HEK293 (cell line): ENCODE data around the gene PSEN2.
A peak's percentile ranks its signal among the peaks of the same experiment; 100 is the strongest.

ENCODE experiments used
- BCL11A ChIP-seq: fragments of 450-650 bp; formaldehyde crosslinking; IDR thresholded peaks from 2 replicates; pipeline ENCODE4 v1.5.1; 2016; ENCODE audit warnings: low read depth, missing biosample characterization, missing genetic modification characterization
- GLI2 ChIP-seq: fragments of 450-650 bp; formaldehyde crosslinking; IDR thresholded peaks from 2 replicates; pipeline ENCODE4; 2017; ENCODE audit warnings: missing biosample characterization, missing genetic modification characterization, low read depth, borderline replicate concordance
- KLF16 ChIP-seq: fragments of 450-650 bp; formaldehyde crosslinking; IDR thresholded peaks from 2 replicates; pipeline ENCODE4 v1.5.1; 2017; ENCODE audit warnings: missing biosample characterization, missing genetic modification characterization
- KLF8 ChIP-seq: fragments of 450-650 bp; formaldehyde crosslinking; IDR thresholded peaks from 2 replicates; pipeline ENCODE4 v1.5.1; 2016; ENCODE audit warnings: missing biosample characterization, missing genetic modification characterization
- OVOL3 ChIP-seq: fragments of 450-650 bp; formaldehyde crosslinking; IDR thresholded peaks from 2 replicates; pipeline ENCODE4 v1.5.1; 2016; ENCODE audit warnings: missing biosample characterization, missing genetic modification characterization
- PRDM6 ChIP-seq: fragments of 450-650 bp; formaldehyde crosslinking; IDR thresholded peaks from 2 replicates; pipeline ENCODE4 v1.5.1; 2017; ENCODE audit warnings: missing biosample characterization, missing genetic modification characterization
- REST ChIP-seq: fragments of 450-650 bp; formaldehyde crosslinking; IDR thresholded peaks from 2 replicates; pipeline ENCODE4 v1.5.1; 2016; ENCODE audit warnings: missing biosample characterization, missing genetic modification characterization
- SALL2 ChIP-seq: fragments of 450-650 bp; formaldehyde crosslinking; IDR thresholded peaks from 2 replicates; pipeline ENCODE4 v1.5.0; 2017; ENCODE audit warnings: missing biosample characterization, mild to moderate bottlenecking, missing genetic modification characterization, borderline replicate concordance
- SP3 ChIP-seq: fragments of 450-650 bp; formaldehyde crosslinking; IDR thresholded peaks from 2 replicates; pipeline ENCODE4 v1.5.1; 2016; ENCODE audit warnings: missing biosample characterization, missing genetic modification characterization
- TCF7L2 ChIP-seq: IDR thresholded peaks from 2 replicates; pipeline ENCODE4 v1.6.1; 2011; ENCODE audit warnings: low read depth, mild to moderate bottlenecking, inconsistent platforms, low read length, moderate library complexity, borderline replicate concordance
- TSHZ1 ChIP-seq: fragments of 450-650 bp; formaldehyde crosslinking; IDR thresholded peaks from 2 replicates; pipeline ENCODE4 v1.5.1; 2016; ENCODE audit warnings: missing biosample characterization, missing genetic modification characterization, borderline replicate concordance
- ZEB2 ChIP-seq: fragments of 450-650 bp; formaldehyde crosslinking; IDR thresholded peaks from 2 replicates; pipeline ENCODE4 v1.5.1; 2016; ENCODE audit warnings: missing biosample characterization, missing genetic modification characterization
- ZFHX2 ChIP-seq: fragments of 450-650 bp; formaldehyde crosslinking; conservative IDR thresholded peaks from 2 replicates; pipeline ENCODE4 v1.5.1; 2016; ENCODE audit warnings: missing biosample characterization, missing genetic modification characterization
- ZNF10 ChIP-seq: fragments of 450-650 bp; formaldehyde crosslinking; IDR thresholded peaks from 2 replicates; pipeline ENCODE4 v1.5.1; 2017; ENCODE audit warnings: missing biosample characterization, missing genetic modification characterization
- ZNF138 ChIP-seq: fragments of 450-650 bp; formaldehyde crosslinking; IDR thresholded peaks from 2 replicates; pipeline ENCODE4 v1.5.1; 2016; ENCODE audit warnings: missing biosample characterization, missing genetic modification characterization, borderline replicate concordance
- ZNF140 ChIP-seq: fragments of 450-650 bp; formaldehyde crosslinking; IDR thresholded peaks from 2 replicates; pipeline ENCODE4 v1.5.1; 2016; ENCODE audit warnings: missing biosample characterization, missing genetic modification characterization
- ZNF146 ChIP-seq: fragments of 450-650 bp; formaldehyde crosslinking; IDR thresholded peaks from 2 replicates; pipeline ENCODE4 v1.5.1; 2016; ENCODE audit warnings: missing biosample characterization, missing genetic modification characterization
- ZNF37A ChIP-seq: fragments of 450-650 bp; IDR thresholded peaks from 2 replicates; pipeline ENCODE4 v1.5.1; 2018; ENCODE audit warnings: missing biosample characterization, missing genetic modification characterization
- ZNF394 ChIP-seq: fragments of 450-650 bp; formaldehyde crosslinking; IDR thresholded peaks from 2 replicates; pipeline ENCODE4 v1.5.1; 2016; ENCODE audit warnings: missing biosample characterization, missing genetic modification characterization, mild to moderate bottlenecking, moderate library complexity, borderline replicate concordance
- ZNF514 ChIP-seq: fragments of 450-650 bp; formaldehyde crosslinking; IDR thresholded peaks from 2 replicates; pipeline ENCODE4 v1.5.1; 2016; ENCODE audit warnings: missing biosample characterization, missing genetic modification characterization
- ZNF560 ChIP-seq: fragments of 450-650 bp; formaldehyde crosslinking; IDR thresholded peaks from 2 replicates; pipeline ENCODE4 v1.5.1; 2017; ENCODE audit warnings: missing biosample characterization, missing genetic modification characterization, borderline replicate concordance
- ZNF626 ChIP-seq: fragments of 450-650 bp; sonication (Bioruptor Pico); formaldehyde crosslinking; IDR thresholded peaks from 2 replicates; pipeline ENCODE4 v1.5.1; 2018; ENCODE audit warnings: missing biosample characterization, missing genetic modification characterization, inconsistent platforms
- ZNF660 ChIP-seq: fragments of 450-650 bp; IDR thresholded peaks from 2 replicates; pipeline ENCODE4 v1.5.1; 2018; ENCODE audit warnings: missing biosample characterization, mild to moderate bottlenecking, missing genetic modification characterization
- ZNF677 ChIP-seq: fragments of 450-650 bp; IDR thresholded peaks from 2 replicates; pipeline ENCODE4 v1.5.0; 2018; ENCODE audit warnings: missing biosample characterization, mild to moderate bottlenecking, missing genetic modification characterization, moderate library complexity
- ZNF76 ChIP-seq: fragments of 450-650 bp; formaldehyde crosslinking; IDR thresholded peaks from 2 replicates; pipeline ENCODE4; 2016; ENCODE audit warnings: low read depth, missing biosample characterization, missing genetic modification characterization, borderline replicate concordance
- ZSCAN18 ChIP-seq: fragments of 450-650 bp; formaldehyde crosslinking; IDR thresholded peaks from 2 replicates; pipeline ENCODE4 v1.5.1; 2016; ENCODE audit warnings: missing biosample characterization, missing genetic modification characterization

Gene PSEN2

GRCh38 chr1:226870401-226871279 lies at the start of gene PSEN2 (continued):
- TF ChIP-seq GLI2 (tag by site-specific recombination) (no peak), ZNF626 (tag by site-specific recombination) (peak; percentile 76; the same call in 1 of the 2 replicates), TCF7L2 (no peak), PRDM6 (tag by site-specific recombination) (no peak), ZNF660 (tag by site-specific recombination) (peak; percentile 59; the same call in 1 of the 2 replicates), OVOL3 (no peak), TSHZ1 (tag by site-specific recombination) (no peak), ZNF37A (tag by site-specific recombination) (no peak), ZEB2 (0 out of 2 replicates have a peak, but pooled peaks have one; percentile 47), ZNF514 (tag by site-specific recombination) (no peak), ZFHX2 (tag by site-specific recombination) (peak; percentile 90), ZNF10 (tag by site-specific recombination) (no peak; the same call in 1 of the 2 replicates), KLF8 (peak; percentile 81), ZNF140 (tag by site-specific recombination) (no peak), BCL11A (tag by site-specific recombination) (0 out of 2 replicates have a peak, but pooled peaks have one; percentile 10), SALL2 (tag by site-specific recombination) (no peak), ZSCAN18 (tag by site-specific recombination) (0 out of 2 replicates have a peak, but pooled peaks have one; percentile 62), SP3 (tag by site-specific recombination) (peak; percentile 74), ZNF560 (tag by site-specific recombination) (no peak), ZNF394 (tag by site-specific recombination) (no peak), ZNF146 (tag by site-specific recombination) (no peak), ZNF138 (tag by site-specific recombination) (no peak), KLF16 (tag by site-specific recombination) (peak; percentile 73; the same call in 1 of the 2 replicates), ZNF76 (tag by site-specific recombination) (no peak), REST (tag by site-specific recombination) (no peak; the same call in 1 of the 2 replicates), ZNF677 (peak; percentile 3; the same call in 1 of the 2 replicates)
